Hippocampal formation (tissue), 2 donors: ENCODE data around the gene BIRC3.

Source experiments
- DNase-seq, 2 donors: peaks; one replicate each; lab custom pipeline; 2025; lab: John Stamatoyannopoulos, UW

BIRC3 gene

DNA sequence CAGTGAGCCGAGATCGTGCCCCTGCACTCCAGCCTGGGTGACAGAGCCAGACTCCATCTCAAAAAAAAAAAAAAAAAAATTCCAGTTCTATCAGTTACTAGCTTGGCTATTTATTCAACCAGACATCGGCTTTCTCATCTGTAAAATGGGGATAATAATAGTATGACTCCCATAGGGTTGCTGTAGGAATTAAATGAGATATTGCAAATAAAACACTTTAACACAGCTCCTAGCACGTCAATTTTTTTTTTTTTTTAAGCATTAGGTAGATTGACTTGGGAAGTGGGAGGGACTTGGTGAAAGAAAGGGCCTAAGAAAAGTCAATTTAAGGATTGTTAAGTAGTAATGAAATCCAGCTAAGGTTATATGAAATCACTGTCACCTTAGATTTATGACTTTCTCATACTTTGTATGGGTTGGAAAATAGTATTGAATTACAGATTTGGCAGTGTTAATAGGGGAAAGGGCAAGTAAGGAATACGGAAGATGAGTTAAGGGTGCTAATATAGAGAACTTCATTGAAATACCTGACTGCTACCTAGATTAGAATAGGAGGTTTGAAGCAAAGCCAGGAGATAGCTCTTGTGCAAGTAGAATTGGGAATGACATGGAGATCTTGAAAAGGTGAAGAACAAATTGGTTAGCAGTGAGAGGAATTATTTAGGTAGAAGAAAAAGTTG is 58.6 kb downstream of the BIRC3 start:
- DNase-seq = no peak

DNA sequence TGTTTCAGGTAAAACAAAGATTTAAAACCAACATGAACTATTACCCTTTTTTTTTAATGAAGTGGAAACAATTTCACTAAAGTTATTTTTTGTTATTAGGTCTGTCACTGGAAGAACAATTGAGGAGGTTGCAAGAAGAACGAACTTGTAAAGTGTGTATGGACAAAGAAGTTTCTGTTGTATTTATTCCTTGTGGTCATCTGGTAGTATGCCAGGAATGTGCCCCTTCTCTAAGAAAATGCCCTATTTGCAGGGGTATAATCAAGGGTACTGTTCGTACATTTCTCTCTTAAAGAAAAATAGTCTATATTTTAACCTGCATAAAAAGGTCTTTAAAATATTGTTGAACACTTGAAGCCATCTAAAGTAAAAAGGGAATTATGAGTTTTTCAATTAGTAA is 60.6 kb downstream of the BIRC3 start:
- no peak for DNase-seq

DNA sequence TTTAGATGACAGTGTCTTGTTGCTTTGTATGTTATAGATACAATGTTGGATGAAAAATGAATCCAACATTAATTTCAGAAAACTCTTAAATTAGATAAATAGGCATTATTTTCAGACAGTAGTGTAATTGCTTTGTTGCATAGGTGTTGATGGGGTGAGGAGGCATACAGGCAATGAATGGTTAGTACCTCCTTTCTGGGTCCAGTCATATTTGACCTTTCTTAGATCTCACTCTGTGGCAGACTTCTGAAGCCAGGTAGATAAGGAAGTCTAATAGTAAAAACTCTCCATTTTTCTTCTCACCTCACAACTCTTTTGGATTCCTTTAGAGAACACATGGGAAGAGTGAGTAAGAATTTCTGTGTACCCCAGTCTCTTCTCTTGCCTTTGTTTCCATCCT is 61.5 kb downstream of the BIRC3 start:
- no peak for DNase-seq

DNA sequence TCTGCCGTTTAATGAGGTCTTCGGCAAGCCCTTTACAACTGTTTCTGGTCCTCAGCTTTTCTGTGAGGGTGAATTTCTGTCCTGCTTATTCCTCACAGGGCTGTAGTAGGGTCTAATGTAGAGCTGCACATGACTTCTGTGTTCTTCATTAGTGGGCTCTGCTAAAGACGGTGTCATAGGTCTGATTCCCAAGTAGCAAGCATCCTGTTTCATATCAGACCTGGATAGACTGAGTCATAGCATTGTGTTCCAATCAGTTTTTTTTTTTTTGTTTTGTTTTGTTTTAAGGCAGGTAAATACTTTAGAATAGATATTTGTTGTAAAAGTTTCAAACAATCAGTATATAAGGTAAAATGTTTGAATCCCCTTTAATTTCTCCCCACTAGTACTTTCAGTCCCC is 65.1 kb downstream of the BIRC3 start:
- DNase-seq = no peak

DNA sequence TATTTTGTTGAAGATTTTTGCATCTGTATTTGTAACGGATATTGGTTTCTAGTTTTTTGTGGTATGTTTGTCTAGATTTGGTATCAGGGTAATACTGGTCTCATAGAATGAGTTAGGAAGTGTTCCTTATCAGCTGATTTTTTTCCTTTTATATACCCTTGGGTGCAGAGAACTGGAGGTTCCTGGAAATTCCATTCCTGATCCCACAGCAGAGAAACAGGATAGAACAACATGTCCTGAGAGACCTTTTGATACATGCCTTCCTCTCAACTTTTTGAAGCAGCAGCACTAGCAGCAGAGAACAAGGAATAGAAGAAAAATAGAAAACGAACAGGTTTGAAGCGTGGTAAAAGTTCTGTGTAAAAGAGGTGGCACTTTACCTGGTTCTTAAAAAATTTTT is 66.6 kb downstream of the BIRC3 start:
- DNase-seq = no peak

DNA sequence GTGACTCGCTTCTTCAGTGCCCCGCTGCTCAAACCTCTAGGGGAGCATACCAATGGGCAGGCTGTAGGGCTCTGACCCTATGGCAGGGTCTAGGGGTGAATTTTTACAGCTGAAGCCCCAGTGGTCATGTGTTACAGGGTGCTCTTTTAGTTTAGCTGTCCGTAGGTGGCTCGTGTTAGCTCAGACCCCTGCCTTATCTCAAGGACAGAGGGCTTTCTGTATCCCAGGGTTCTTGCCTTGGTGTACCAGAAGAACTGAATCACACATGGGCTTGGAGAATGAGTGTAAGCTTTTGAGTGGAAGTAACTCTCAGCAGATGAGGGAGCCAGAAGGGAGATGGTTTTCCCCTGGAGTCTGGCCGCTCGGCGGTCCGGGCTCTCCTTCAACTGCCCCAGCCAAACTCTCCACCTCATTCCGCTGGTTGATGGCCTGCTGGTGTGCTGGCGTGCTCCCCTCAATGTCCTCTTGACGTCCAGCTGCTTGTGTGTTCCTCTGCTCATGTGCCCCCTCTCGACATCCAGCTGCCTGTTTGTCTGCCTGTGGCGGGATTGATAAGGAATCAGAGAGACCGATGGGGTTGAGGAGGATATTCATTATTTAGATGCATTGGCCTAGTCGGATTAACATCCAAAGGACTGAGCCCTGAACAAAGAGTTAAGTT is 67.3 kb downstream of the BIRC3 start:
- DNase-seq = no peak

DNA sequence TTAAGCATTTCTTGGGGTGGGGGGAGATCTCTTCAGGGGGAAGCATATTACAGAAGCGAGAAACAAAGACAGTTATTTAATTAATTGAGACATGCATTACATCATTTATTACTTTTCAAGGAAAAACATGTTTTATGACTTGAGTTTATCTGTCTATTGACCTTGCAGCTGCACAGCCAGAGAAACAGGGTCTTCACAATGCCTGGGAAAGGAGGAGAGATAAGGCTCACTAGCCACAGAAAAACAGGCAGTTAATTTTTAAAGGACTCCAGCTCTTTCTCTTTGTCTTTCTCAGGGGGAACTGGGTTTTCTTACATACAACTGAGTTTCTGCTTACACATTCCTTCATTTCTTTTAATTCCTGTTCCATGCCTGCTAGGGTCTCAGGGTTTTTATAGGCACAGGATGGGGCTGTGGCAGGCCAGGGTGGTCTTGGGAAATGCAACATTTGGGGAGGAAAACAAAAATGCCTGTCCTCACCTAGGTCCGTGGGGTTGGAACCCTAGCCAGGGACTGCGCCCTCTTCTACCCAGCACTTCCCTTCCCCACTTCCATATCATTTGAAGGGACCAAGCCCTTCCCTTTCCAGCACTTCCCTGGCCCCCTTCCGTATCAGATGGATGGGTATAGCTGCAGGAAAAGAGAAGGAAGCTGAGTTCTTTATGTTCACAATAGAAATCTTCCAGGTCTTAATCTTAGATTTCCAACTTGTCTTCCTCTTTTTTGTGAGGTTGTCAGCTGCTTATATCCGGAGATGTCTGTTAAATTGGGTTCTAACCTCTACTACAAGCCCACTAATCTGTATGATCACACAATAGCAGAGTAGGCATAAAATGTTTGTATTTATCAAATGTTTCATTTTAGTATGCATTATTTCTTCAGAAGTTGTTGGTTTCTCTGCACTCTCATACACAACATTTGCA is 68.1 kb downstream of the BIRC3 start:
- no peak for DNase-seq

DNA sequence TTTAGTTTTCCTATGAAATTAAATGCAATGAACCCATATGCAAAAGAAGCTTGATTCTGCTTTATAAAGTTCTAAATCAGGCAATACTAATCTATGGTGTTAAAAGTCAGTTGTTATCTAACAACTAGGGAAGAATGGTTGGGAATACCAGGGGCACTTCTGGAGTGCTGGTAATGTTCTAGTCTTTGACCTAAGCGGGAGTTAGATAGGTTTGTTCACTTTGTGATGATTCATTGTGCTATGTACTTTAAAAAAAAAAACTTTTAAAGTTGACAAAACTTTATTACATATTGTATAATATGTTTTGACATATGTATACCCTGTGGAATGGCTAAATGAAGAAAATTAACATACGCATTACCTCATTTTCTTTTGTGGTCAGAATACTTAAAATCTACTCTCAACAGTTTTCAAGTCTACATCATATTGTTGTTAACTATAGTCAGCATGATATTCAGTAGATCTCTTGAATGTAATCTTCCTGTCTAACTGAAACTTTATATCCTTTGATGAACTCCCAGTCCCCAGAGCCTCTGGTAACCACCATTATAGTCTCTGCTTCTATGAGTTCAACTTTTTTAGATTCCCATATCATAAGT is 69.0 kb downstream of the BIRC3 start:
- no peak for DNase-seq

DNA sequence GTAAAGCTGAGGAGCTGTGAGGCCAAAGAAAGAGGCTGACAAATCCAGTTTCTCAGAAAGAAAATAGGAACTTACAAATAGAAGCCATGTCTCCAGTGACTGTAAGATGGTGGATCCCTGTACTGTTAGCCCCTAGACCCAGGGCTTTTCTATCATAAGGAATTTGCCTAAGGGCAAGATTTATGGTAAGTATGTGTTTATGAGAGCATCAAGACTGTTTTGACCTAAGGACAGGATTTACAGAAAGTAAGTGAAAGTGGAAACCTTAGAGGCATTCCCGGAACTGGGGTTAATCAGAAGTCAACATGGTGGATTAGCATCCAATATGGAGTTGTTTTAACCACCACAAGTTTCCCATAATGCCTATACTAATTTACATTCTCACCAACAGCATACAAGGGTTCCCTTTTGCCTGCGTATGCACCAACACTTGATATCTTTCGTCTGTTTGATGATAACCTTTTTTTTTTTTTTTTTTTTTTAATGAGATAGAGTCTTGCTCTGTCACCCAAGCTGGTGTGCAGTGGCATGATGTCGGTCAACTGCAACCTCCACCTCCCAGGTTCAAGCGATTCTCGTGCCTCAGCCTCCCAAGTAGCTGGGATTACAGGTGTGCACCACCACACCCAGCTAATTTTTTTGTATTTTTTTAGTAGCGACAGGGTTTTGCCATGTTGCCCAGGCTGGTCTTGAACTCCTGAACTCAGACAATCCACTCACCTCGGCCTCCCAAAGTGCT is 69.9 kb downstream of the BIRC3 start:
- DNase-seq = no peak
